Mammary epithelial cell (primary cell): Measurements from ENCODE around the gene SMPD2.

ENCODE experiments used
- CTCF ChIP-seq, 2 donors: IDR thresholded peaks in 1 of 2; conservative IDR thresholded peaks in 1 of 2; 2 replicates each; pipeline ENCODE4 v1.5.1; 2011 to 2012; ENCODE audit warnings: inconsistent platforms in 2 of 2, low read length in 2 of 2, mild to moderate bottlenecking in 2 of 2, control low read depth in 1 of 2, low read depth in 1 of 2; ENCODE audit not compliant: insufficient read depth in 1 of 2; ENCODE audit errors: extremely low read depth in 1 of 2
- EZH2 ChIP-seq: IDR thresholded peaks from 2 replicates; pipeline ENCODE4 v1.6.1; 2012; ENCODE audit warnings: low read length, inconsistent platforms, borderline replicate concordance

- TF ChIP-seq CTCF (conservative IDR thresholded peaks at IDR 0.05 in 1 of 2, IDR thresholded peaks at IDR 0.05 in 1 of 2; ENCODE audit: extremely low read depth in 1 of 2, insufficient read depth in 1 of 2, low read depth in 1 of 2, low read length in 2 of 2) (no peak), EZH2 (no peak)
Measured at GRCh38 chr6:109396046-109396718, 44.3 kb upstream of the SMPD2 start.
